Stimulated activated naive CD8-positive, alpha-beta T cell treated with anti-CD3 and anti-CD28 coated beads, Interleukin-15, Interleukin-2, amounts not matched to agents 100 ng/mL and 50 ng/mL, for 24 hours (primary cell): Measurements from ENCODE around the gene SLC35F4.

Source experiments
- H3K27ac Mint-ChIP-seq: one replicate; pipeline ENCODE4 v1.8.0; 2021; ENCODE audit warnings: mild to moderate bottlenecking, mixed read lengths
- H3K27me3 Mint-ChIP-seq: one replicate; pipeline ENCODE4 v1.8.0; 2021; ENCODE audit warnings: mixed read lengths
- H3K36me3 Mint-ChIP-seq: one replicate; pipeline ENCODE4 v1.8.0; 2021; ENCODE audit warnings: low read depth, mixed read lengths
- H3K4me1 Mint-ChIP-seq: one replicate; pipeline ENCODE4 v1.8.0; 2021; ENCODE audit warnings: low read depth, mixed read lengths
- H3K4me3 Mint-ChIP-seq: one replicate; pipeline ENCODE4 v1.8.0; 2021; ENCODE audit warnings: mild to moderate bottlenecking, mixed read lengths
- H3K9me3 Mint-ChIP-seq: one replicate; pipeline ENCODE4 v1.8.0; 2021; ENCODE audit warnings: mixed read lengths

The SLC35F4 gene

DNA sequence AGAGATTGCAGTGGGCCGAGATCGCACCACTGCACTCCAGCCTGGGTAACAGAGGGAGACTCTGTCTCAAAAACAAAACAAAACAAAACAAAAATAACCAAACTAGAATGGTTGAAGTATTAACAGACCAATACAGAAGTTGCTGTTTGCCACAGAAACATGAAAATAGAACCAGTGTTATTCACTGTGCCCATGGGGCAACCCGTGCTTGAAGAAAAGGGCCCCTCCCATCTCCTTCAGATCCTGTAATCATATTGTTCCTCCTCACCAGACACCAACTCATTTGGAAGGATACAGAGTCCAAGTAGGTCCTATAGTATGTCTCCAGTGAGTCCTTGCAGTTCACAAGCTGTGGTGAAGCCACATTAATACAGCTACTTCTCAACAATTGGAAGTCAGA, 30.9 kb downstream of the SLC35F4 start:
- Mint-ChIP-seq H3K4me3 (no peak overlapping the region), H3K9me3 (no peaks in the 10 kb centered on the region)

DNA sequence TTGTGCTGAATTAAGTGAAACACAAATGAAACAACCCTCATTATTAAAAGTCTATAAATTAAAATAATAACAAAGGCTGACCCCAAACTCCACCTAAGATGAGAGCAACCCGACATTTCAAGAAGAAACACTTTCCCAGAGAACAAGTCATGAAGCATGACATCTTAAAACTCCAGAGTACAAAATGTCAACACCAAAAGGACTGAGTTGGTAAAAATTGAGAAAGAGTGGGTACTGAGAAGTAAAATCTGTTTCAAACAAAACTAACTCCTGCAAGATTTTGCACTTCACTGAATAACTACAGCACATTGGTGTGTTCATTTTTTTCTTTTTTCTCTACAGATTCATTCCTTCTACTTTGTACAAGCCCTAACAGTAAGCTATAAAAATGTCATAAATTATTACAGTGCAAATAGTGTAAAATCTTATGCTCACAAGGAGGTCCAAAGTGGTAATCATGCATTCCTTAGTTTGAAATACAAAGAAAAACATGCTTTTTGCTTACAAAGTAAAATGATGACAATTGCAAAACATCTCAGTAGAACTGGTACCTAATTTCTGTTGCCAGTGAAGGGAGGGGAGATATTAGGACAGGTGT, 31.8 kb downstream of the SLC35F4 start:
- Mint-ChIP-seq H3K4me1 (no peaks in the 10 kb centered on the region), H3K4me3 (no peak overlapping the region), H3K27ac (no peak overlapping the region), H3K9me3 (no peaks in the 10 kb centered on the region), H3K27me3 (peaks cover under 1% of the 10 kb centered on the region), H3K36me3 (no peaks in the 10 kb centered on the region)

More for the DNA sequence above, 30.9 kb downstream of the SLC35F4 start:
- H3K27ac Mint-ChIP-seq: no peak overlapping the region
- H3K4me1 Mint-ChIP-seq: no peaks in the 10 kb centered on the region
- H3K27me3 Mint-ChIP-seq: peaks cover 4% of the 10 kb centered on the region
- no peaks in the 10 kb centered on the region for H3K36me3 Mint-ChIP-seq

DNA sequence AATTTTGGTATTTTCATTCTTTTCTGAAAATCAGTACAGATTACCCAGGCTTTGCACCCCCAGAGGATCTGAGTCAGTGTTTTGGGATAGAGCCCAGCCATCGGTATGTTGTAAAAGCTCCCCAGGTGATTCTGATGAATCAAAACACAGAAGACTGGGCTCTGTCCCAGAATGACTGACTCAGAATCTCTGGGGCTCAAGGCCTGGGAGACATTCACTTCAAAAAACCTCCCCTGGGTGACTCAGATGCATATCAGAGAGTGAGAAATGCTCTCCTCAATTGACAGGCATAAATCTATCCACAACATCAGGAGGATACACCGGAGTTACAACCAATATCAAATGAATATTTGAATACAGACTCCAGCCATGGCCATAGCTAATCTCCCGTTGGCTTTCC, 32.6 kb downstream of the SLC35F4 start:
- no peak overlapping the region for H3K4me3 Mint-ChIP-seq
- H3K9me3 Mint-ChIP-seq: no peaks in the 10 kb centered on the region
- no peaks in the 10 kb centered on the region for H3K27me3 Mint-ChIP-seq
- no peaks in the 10 kb centered on the region for H3K36me3 Mint-ChIP-seq
- no peaks in the 10 kb centered on the region for H3K4me1 Mint-ChIP-seq
- no peak overlapping the region for H3K27ac Mint-ChIP-seq

DNA sequence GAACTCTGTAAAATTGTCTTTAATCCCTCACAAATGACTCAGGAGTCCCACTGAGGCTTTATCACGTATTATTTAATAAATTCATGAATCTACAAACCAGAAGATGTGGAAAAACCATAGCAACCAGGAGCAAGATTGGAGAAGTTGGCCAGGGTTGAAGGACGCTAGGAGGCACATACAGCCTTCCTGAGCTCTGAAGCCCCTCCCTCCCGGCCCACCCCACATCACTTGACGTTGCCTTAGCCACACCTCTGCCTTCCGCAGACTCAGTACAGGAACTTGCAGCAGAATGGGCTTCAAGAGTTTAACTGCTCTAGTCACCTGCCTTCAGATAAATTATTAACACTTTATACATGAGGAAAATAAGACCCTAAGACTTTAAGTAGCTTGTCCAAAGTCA, 33.9 kb downstream of the SLC35F4 start:
- Mint-ChIP-seq H3K4me1 (no peaks in the 10 kb centered on the region), H3K9me3 (no peaks in the 10 kb centered on the region), H3K4me3 (no peak overlapping the region), H3K27ac (no peak overlapping the region), H3K36me3 (no peaks in the 10 kb centered on the region), H3K27me3 (no peaks in the 10 kb centered on the region)

DNA sequence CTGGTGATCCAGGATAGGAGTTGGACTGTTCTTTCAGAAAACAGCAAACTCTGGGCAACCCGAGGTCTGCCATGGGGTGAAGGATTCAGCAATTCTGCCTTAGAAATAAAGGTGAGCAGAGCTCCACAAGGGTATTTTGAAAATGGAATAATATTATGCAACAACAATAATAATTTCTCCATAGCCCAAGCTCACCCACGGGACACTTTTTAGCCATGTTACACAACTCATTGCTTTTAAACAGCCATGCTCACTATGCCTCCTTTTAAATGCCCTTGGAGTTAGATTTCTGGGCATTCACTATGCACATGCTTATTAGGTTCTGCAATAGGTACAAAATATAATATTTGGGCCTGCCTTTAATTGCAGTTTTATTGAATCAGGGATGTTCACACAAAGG, 37.2 kb downstream of the SLC35F4 start:
- no peaks in the 10 kb centered on the region for H3K4me1 Mint-ChIP-seq
- no peak overlapping the region for H3K27ac Mint-ChIP-seq
- peaks cover 5% of the 10 kb centered on the region for H3K9me3 Mint-ChIP-seq
- H3K36me3 Mint-ChIP-seq: no peaks in the 10 kb centered on the region
- no peak overlapping the region for H3K4me3 Mint-ChIP-seq
- H3K27me3 Mint-ChIP-seq: peaks cover 4% of the 10 kb centered on the region

DNA sequence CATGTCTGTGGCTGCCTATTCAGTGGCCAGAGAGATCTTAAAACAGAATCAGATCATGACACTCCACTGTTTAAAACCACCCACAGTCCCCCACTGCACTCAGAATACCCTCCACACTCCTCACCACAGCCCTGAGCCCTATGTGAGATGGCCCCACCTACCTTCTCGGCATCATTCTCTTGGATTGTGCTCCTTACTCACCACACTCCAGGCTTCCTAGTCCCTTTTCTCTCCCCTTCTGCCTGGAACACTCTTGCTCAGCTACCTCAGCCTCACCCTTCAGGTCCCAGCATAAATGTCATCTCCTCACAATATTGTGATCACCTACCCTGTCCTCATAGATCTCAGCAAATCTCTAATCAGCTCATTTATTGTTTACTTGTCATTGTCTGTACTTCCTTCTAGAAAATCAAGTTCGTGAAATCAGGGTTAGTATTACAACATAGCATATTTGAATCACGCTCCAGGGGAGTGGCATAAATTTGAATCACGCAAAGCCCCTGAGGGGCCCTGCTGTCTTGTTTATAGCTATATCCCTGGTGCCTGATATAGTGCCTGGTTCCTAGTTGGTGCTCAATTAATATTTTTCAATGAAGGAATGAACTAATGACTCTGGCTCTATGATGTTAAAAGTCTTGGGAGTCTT, 42.8 kb downstream of the SLC35F4 start:
- Mint-ChIP-seq H3K9me3 (peaks cover 5% of the 10 kb centered on the region), H3K36me3 (no peaks in the 10 kb centered on the region), H3K27me3 (peaks cover 11% of the 10 kb centered on the region), H3K27ac (no peak overlapping the region), H3K4me1 (no peaks in the 10 kb centered on the region), H3K4me3 (no peak overlapping the region)

DNA sequence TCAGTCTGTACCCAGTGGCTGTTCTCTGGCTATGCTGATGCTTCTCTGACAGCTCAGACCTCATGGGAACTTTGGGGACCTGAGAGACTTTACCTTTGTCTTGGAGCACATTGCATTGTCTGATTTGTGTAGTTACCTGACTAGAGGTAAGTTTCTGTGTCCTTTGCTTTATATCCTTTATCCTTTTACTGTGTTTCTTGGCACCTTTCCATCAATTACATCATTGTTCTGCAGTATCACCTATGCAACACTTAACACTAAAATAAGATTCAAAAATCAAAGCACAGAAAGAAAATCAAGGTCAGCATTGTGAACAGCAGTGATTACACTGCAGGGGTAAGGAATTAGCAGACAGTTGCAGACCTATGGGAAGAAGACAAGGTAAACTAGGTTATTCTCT, 43.8 kb downstream of the SLC35F4 start:
- H3K27me3 Mint-ChIP-seq: peaks cover 12% of the 10 kb centered on the region
- H3K27ac Mint-ChIP-seq: no peak overlapping the region
- no peak overlapping the region for H3K4me3 Mint-ChIP-seq
- H3K36me3 Mint-ChIP-seq: no peaks in the 10 kb centered on the region
- peaks cover 5% of the 10 kb centered on the region for H3K9me3 Mint-ChIP-seq
- H3K4me1 Mint-ChIP-seq: no peaks in the 10 kb centered on the region

DNA sequence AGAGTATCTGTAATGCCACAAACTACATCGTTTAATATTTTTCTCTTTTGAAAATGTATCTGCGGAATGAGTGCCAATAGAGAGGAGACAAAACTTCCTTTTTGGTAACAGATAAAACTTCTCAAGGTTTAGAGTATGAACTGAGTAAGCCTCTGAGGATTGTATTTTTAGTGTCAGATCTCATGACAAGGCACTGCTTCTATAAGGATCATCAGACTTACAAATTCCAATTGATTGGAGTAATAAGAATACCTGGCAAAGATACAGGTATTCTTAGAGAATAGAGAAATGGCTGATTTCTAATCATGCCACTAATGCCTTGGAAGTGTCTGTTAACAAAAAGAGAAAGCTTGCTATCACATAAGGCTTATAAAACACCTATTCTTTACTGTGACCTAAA, 45.3 kb downstream of the SLC35F4 start:
- H3K36me3 Mint-ChIP-seq: no peaks in the 10 kb centered on the region
- H3K27me3 Mint-ChIP-seq: peaks cover 11% of the 10 kb centered on the region
- no peak overlapping the region for H3K4me3 Mint-ChIP-seq

DNA sequence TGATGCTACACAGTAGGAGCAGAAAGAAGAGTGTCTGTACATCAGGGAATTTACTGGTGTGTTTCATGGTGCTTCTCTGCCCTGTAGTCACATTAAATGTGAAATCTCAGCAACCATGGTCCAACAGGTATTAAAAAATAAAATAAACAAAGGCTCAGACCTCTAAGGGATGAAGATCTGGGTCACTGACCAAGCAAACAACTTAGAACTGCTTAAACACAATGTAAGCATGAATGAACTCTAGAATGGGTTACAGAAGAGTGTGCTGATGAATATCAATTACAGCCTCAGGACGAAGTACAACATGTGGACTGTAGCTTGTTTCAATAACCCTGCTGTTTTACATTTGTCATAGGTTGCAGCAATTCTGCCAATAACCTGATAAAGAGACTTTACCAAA, 47.4 kb downstream of the SLC35F4 start:
- H3K4me3 Mint-ChIP-seq: no peak overlapping the region
- H3K27ac Mint-ChIP-seq: no peak overlapping the region
- H3K27me3 Mint-ChIP-seq: peaks cover 8% of the 10 kb centered on the region
- H3K9me3 Mint-ChIP-seq: no peaks in the 10 kb centered on the region
- no peaks in the 10 kb centered on the region for H3K36me3 Mint-ChIP-seq
- H3K4me1 Mint-ChIP-seq: no peaks in the 10 kb centered on the region

More for the DNA sequence above, 45.3 kb downstream of the SLC35F4 start:
- Mint-ChIP-seq H3K4me1 (no peaks in the 10 kb centered on the region), H3K9me3 (peaks cover 3% of the 10 kb centered on the region), H3K27ac (no peak overlapping the region)

DNA sequence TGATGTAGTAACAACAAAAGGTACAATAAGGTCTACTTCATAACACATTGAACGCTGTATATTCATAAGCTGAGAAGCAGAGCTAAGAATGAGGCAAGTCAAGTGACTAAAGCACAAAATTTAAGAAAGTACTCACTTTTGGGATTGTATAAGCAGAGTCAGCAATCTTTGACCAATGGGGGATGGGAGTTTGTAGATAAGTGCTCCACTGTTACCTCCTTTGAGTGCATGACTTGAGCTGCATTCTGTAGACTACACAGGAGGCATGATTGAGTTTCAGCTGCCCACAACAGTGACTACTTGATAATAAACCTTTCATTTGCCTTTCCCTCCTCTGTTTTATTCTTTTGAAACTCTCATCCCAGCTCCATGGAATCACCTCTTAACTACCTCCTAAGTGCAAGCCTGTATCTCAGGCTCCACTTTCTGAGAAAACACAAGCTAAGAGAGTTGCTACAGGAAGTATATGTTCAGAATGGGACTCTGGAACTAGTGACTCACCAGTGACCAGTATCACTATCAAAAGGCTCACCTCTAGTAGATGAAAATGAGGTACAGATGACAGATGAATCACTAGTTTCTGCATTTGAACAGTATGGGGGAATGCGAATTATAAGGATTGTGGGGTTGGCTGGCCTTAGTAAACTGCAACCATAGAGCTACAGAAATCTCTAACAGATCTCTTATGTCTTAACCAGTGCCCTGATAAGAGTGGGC, 49.2 kb downstream of the SLC35F4 start:
- Mint-ChIP-seq H3K4me1 (no peaks in the 10 kb centered on the region), H3K27me3 (peaks cover 4% of the 10 kb centered on the region), H3K4me3 (no peak overlapping the region), H3K36me3 (no peaks in the 10 kb centered on the region), H3K9me3 (no peaks in the 10 kb centered on the region), H3K27ac (no peak overlapping the region)

DNA sequence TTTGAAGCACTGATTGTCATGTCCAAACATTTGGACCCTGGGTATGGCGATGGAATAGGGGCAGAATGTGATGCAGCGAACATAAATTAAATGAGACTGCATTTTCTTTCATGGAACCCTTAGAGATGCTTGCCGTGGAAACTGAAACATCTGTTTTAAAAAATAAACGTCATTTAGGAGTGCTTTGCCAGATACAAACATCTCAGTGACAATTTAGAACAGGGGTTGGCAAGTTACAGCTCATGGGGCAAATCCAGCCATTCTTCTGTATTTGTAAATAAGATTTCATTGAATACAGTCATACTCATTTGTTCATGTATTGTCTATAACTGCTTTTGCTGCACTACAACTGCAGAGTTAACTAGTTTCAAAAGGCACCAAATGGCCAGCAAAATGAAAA, 51.2 kb downstream of the SLC35F4 start:
- Mint-ChIP-seq H3K36me3 (no peaks in the 10 kb centered on the region), H3K9me3 (no peaks in the 10 kb centered on the region), H3K4me3 (no peak overlapping the region), H3K4me1 (no peaks in the 10 kb centered on the region), H3K27me3 (peaks cover 4% of the 10 kb centered on the region), H3K27ac (no peak overlapping the region)

DNA sequence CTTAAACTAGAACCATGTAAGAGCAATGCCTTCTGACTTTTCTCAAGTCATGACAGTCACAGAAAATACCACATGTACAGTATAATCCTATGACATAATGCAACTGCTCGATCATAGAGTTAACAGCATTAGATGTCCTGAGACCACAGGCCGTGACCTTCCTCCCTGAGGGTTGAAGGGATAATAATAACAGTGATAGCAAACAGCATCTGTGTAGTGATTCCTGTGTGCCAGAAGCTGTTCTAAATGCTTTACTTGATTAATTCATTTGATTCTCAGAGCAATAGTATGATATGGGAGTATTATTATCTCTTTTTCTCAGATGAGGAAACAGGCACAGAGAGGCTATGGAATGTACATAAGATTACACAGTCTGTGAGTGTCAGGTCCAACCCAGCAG, 53.2 kb downstream of the SLC35F4 start:
- Mint-ChIP-seq H3K27ac (no peak overlapping the region), H3K9me3 (no peaks in the 10 kb centered on the region), H3K4me3 (no peak overlapping the region), H3K36me3 (no peaks in the 10 kb centered on the region), H3K27me3 (no peaks in the 10 kb centered on the region), H3K4me1 (no peaks in the 10 kb centered on the region)

DNA sequence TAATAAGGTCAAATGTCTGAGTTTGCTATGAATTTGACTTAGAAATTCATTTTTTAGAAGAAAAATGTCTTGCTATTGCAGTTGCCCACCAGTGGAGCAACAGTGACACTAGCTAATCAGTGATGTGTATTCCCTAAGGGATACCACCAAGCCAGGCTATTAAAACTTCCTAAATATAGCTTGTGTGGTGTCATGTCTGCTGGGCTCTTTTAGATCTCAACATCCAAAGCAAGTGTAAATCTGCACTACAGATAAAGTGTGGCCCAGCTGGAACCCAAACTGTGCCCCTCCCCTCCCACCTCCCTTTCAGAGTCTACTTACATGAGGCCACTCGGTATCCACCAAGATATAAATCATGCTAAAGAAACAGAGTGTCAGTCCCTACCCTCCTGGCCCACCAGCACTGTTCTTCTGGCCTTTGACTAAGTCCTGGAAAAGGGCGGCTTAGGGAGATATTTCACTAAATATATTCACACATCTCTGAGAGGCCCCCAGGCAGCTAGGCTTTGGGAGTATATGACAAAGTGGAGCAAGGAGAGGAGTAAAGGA, 53.8 kb downstream of the SLC35F4 start:
- H3K9me3 Mint-ChIP-seq: no peaks in the 10 kb centered on the region
- no peak overlapping the region for H3K27ac Mint-ChIP-seq
- no peaks in the 10 kb centered on the region for H3K4me1 Mint-ChIP-seq
- H3K27me3 Mint-ChIP-seq: no peaks in the 10 kb centered on the region
- no peaks in the 10 kb centered on the region for H3K36me3 Mint-ChIP-seq
- H3K4me3 Mint-ChIP-seq: no peak overlapping the region

DNA sequence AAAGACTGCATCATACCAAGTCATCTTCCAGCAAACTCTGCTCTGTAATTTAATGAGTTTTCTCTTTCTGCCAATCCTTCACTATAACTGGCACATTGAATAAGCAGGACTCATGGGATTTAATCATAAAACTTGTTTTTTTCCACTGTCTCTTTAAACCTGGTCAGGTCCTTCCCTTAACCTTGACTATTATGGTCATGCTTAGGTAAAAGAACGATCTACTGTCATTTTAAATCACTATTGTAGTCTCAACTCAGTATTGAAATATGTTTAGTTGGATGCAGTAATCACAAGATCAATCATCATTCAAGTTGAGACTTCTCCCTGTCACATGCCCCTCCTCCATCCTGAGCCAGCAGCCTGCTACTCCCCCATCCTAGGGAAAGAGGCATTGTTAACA, 56.1 kb downstream of the SLC35F4 start:
- H3K36me3 Mint-ChIP-seq: no peaks in the 10 kb centered on the region
- H3K4me3 Mint-ChIP-seq: no peak overlapping the region
- no peaks in the 10 kb centered on the region for H3K27me3 Mint-ChIP-seq
- no peaks in the 10 kb centered on the region for H3K9me3 Mint-ChIP-seq
- H3K4me1 Mint-ChIP-seq: no peaks in the 10 kb centered on the region
- H3K27ac Mint-ChIP-seq: no peak overlapping the region

DNA sequence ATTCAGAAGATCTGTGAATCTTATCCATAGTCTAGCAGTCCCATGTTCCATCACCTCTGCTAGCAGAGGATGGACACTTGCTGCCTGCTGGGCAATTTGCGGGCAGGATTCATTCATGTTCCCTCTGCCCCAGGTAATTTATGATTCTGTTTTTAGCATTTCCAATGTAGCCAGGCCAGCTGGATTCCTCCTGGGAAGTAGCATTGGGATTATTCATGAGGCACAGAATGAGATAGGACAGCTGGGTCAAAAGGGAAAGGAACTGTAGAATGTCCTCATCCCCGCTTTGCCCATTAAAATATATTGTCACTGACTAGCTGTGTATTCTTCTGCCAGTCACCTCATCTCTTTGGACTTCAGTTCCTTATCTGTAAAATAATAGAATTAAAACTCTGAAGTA, 68.7 kb downstream of the SLC35F4 start:
- H3K27ac Mint-ChIP-seq: no peak overlapping the region
- no peaks in the 10 kb centered on the region for H3K4me1 Mint-ChIP-seq
- no peaks in the 10 kb centered on the region for H3K27me3 Mint-ChIP-seq
- no peak overlapping the region for H3K4me3 Mint-ChIP-seq
- no peaks in the 10 kb centered on the region for H3K9me3 Mint-ChIP-seq
- H3K36me3 Mint-ChIP-seq: no peaks in the 10 kb centered on the region
